Heart right ventricle (tissue), 16 donors: ENCODE results near the gene SFXN5. TPM values are rescaled to one million over a fixed set of nuclear protein-coding genes. Genes with fewer than 3 reads are reported as not detected.

ENCODE experiments used
- ATAC-seq, 8 donors: fragments of 200-7000 bp; cut with Tn5 transposase; one replicate each; pipeline ENCODE4 v1.9.1; 2020; ENCODE audit warnings: mild to moderate bottlenecking in 8 of 8, moderate library complexity in 8 of 8, moderate number of reproducible peaks in 1 of 8
- DNase-seq, 2 donors: peaks; one replicate each; pipeline ENCODE4 v3.0.0-alpha.2; 2020
- H3K27ac ChIP-seq, 10 donors: fragments of 200-600 bp; sonication (generic) in 2 of 10; one replicate each; pipeline versions ENCODE4 v1.5.0 to v1.8.0; 2020 to 2022; ENCODE audit warnings: mild to moderate bottlenecking in 3 of 10
- H3K27me3 ChIP-seq, 7 donors: fragments of 200-600 bp; one replicate each; pipeline ENCODE4 v1.8.0; 2021 to 2022; ENCODE audit warnings: mild to moderate bottlenecking in 2 of 7
- H3K36me3 ChIP-seq, 9 donors: fragments of 200-600 bp; sonication (generic) in 1 of 9; one replicate each; pipeline versions ENCODE4 v1.5.0 to v1.8.0; 2020 to 2022; ENCODE audit warnings: mild to moderate bottlenecking in 2 of 9
- H3K4me1 ChIP-seq, 9 donors: fragments of 200-600 bp; sonication (generic) in 1 of 9; one replicate each; pipeline versions ENCODE4 v1.5.0 to v1.8.0; 2020 to 2022; ENCODE audit warnings: mild to moderate bottlenecking in 4 of 9
- H3K4me3 ChIP-seq, 10 donors: fragments of 200-600 bp; sonication (generic) in 2 of 10; one replicate each; pipeline versions ENCODE4 v1.5.0 to v1.8.0; 2020 to 2022; ENCODE audit warnings: mild to moderate bottlenecking in 7 of 10, moderate library complexity in 2 of 10
- H3K9me3 ChIP-seq, 11 donors: fragments of 200-600 bp in 10 of 11; sonication (generic) in 2 of 11; one replicate each; pipeline versions ENCODE4 v1.5.0 to v1.8.0; 2013 to 2022; ENCODE audit warnings: mild to moderate bottlenecking in 2 of 11, control low read depth in 1 of 11, moderate library complexity in 1 of 11
- WGBS, 2 donors: extraction: QIAGEN DNeasy Blood & Tissue Kit; methylation state at CpG; one replicate each; pipeline ENCODE4 v1.1.7; 2013; ENCODE audit warnings: inconsistent platforms in 1 of 2; 5-methylcytosine and 5-hydroxymethylcytosine counted together
- intact Hi-C, 10 donors: fragments of 100-400 bp; cut with DNase I; formaldehyde crosslinking; loops; one replicate each; pipeline versions ENCODE4 v1.11.1 to v1.14.2; 2022
- polyA plus RNA-seq, 2 donors: library from polyadenylated mRNA; stranded (reverse); fragments of 200-250 nt; gene quantifications; one replicate each; pipeline ENCODE4 v1.2.3, GENCODE V29; 2013
- total RNA-seq, 10 donors: library from RNA; stranded (reverse); fragmentation: NEBNext Ultra II Directional in 3 of 10; extraction: Animal tissue kit (Norgen Biotek cat#: 25700) in 3 of 10; gene quantifications; one replicate each; pipeline versions ENCODE4 v1.2.1 to v1.2.4, GENCODE V29; 2021 to 2023
- TF ChIP-seq, protein P1 (sequence below), 9 donors: fragments of 200-600 bp; sonication (generic) in 2 of 9; IDR thresholded peaks; one replicate each; pipeline versions ENCODE4 v1.5.0 to v1.8.0; 2021 to 2022; ENCODE audit warnings: antibody characterized with exemption in 9 of 9, mild to moderate bottlenecking in 5 of 9, moderate library complexity in 1 of 9
- donor health status: Arrhythmogenic right ventricular cardiomyopathy.
- donor health status: ischemic (EF 13 %, LVEDD 7.1; RV severe dilation, severe dysfunction).
- donor health status: healthy with polysubstance abuse.
- donor health status: DM: no; HTN: yes; CAD: no.
- donor health status: DM: no; HTN: no; CAD: no.
- donor health status: ischemic (EF 25% LVEDD 6.9; RV normal size, moderate dysfunction).
- donor health status: ischemic (EF 25% LVEDD 5.7; RV mildly dilated, moderate dysfunction).
- donor health status: healthy.
- donor health status: DM: yes; HTN: yes; CAD: no.
- donor health status: Ischemic cardiomyopathy.
- donor health status: ischemic (EF 35%, LVEDD 5.7; RV mildly dilated, moderate dysfunction).
- donor health status: nonischemic (EF 11% LVEDD 7.7; RV severe dilation, severe dysfunction).
- donor health status: DM: yes; HTN: yes; CAD: no.
- donor health status: PGD.
- donor health status: ischemic (EF 29% LVEDD 5.4; RV normal size, mild dysfunction).
- donor health status: nonischemic (EF 23%, LVEDD 6.1; RV moderate dilation, normal function).

The SFXN5 gene
- total and polyA plus RNA-seq, 12 donors, result 4.4 to 11.8 (median 9.7) TPM

DNA sequence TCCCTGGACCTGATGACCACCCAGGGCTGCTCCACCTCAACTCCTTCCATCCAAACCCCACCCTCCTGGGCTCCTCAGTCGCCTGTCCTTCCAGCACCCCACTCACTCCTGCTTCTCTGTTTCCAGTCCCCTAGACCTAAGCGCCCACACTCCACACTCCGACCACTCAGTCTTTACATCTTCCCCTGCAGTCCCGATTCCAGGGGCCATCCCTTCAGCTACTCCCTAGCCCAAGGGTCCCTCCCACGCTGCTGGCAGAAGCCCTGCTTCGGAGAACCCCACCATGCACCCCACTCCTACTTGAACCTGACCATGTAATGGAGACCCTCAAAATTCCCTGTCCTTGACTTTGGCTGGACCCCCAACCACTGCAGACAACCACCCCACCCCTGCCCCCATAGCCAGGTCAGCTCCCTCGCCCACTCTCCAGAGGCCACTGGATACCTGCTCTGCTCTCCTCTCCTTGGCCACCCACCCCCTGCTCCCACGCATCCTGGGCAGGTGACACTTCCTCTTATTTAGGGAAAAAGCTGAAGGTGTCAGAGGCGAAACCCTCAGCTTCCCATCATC lies 126.0 kb downstream of the SFXN5 start:
- H3K27me3 ChIP-seq, result no peaks in the 10 kb centered on the region
- 94 to 97% methylated on average over 9 of the region's 9 CpGs for WGBS, 2 donors
- ATAC-seq, result no peak
- H3K36me3 ChIP-seq, result peaks cover 0 to 23% (median 0%) of the 10 kb centered on the region in 9 donors
- no peaks in the 10 kb centered on the region for H3K4me1 ChIP-seq
- intact Hi-C loops, result no loop called here
- no peak overlapping the region for H3K27ac ChIP-seq
- no peaks in the 10 kb centered on the region for H3K9me3 ChIP-seq
- no peak overlapping the region for H3K4me3 ChIP-seq
- TF ChIP-seq, protein P1, sequence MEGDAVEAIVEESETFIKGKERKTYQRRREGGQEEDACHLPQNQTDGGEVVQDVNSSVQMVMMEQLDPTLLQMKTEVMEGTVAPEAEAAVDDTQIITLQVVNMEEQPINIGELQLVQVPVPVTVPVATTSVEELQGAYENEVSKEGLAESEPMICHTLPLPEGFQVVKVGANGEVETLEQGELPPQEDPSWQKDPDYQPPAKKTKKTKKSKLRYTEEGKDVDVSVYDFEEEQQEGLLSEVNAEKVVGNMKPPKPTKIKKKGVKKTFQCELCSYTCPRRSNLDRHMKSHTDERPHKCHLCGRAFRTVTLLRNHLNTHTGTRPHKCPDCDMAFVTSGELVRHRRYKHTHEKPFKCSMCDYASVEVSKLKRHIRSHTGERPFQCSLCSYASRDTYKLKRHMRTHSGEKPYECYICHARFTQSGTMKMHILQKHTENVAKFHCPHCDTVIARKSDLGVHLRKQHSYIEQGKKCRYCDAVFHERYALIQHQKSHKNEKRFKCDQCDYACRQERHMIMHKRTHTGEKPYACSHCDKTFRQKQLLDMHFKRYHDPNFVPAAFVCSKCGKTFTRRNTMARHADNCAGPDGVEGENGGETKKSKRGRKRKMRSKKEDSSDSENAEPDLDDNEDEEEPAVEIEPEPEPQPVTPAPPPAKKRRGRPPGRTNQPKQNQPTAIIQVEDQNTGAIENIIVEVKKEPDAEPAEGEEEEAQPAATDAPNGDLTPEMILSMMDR (IDR thresholded peaks at IDR 0.05), result no peak
- no peak for DNase-seq

DNA sequence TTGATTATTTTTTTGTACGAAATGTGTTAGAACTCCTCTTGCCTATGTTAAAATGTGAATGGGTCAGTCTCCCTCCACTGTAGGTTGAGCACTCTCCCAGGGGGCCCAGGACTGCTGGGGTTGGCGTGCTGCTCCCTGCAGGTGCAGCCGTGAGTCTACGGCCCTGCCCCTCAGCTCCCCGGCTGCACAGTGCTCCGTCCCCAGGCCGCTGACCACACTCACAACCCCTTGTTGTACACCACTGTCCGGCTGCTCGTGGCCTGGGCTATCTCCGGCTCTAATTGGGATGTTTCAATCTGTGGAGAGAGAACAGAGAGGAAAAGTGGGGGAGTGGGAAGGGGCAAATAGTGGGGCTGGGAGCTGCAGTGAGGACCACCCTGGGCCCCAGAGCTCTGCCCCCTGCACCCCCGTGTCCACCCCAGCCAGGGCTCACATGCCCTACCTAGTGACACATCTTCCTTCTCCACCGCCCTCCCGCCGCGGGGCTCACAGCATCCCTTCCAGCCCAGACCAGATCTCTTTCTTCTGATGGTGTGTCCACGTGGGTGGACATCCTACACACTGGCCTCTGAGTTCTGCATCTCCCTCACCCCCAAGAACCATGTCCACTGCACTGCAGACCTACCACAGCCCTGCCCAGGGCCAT lies 126.6 kb downstream of the SFXN5 start:
- Histone ChIP-seq H3K4me1 (no peaks in the 10 kb centered on the region), H3K4me3 (no peak overlapping the region), H3K27me3 (no peaks in the 10 kb centered on the region), H3K36me3 (peaks cover 0 to 23% (median 0%) of the 10 kb centered on the region in 9 donors), H3K9me3 (no peaks in the 10 kb centered on the region), H3K27ac (no peak overlapping the region)
- WGBS, 2 donors, result 95 to 96% methylated on average over 16 of the region's 16 CpGs
- no peak for ATAC-seq
- no peak for DNase-seq
- intact Hi-C loops, result no loop called here
- TF ChIP-seq, protein P1 (IDR thresholded peaks at IDR 0.05), result no peak

DNA sequence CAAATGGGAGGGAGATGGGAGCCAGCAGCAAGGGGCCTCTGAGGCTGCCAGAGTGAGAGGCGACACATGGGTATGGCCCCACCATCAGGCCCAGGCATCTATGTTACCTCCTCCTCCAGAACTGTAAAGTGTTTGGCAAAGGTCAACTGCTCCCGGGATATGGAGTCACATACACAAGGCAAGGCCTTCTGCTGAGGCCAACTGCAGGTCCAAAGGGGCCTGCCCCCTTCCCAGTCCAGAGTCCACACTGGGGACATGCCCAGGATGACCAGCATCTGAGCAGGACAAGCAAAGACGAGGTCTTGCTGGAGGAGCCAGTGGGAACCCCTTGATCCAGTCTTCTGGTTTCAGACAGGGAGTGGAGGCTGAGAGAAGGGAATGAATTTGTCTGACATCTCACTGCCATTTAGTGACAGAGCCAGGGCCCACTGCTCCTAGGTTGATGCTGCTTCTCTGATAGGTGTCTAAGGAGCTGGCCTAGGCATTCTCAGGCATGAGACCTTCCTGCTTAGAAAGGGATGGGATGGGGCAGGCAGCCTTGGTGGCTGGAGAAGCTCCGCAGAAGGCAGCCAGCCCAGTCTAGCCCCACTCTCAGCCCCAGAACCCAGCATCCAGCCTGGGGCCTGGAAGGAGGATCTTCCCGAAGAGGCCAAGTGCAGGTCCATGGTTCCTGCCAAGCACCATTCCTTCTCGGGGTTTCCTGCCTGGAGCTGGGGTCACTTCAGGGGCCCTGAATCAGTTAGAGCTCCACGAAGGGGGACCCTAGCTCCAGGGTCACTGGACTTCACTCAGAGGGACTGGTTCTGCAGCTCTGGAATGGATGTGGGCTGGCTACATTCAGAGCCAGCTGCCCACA lies 127.7 kb downstream of the SFXN5 start:
- TF ChIP-seq, protein P1 (IDR thresholded peaks at IDR 0.05), result no peak
- 80 to 96% methylated on average over 7 of the region's 7 CpGs for WGBS, 2 donors
- intact Hi-C loops, result no loop called here
- H3K4me3 ChIP-seq, result no peak overlapping the region
- H3K9me3 ChIP-seq, result no peaks in the 10 kb centered on the region
- no peaks in the 10 kb centered on the region for H3K27me3 ChIP-seq
- no peak overlapping the region for H3K27ac ChIP-seq
- ATAC-seq, result no peak
- peaks cover 0 to 23% (median 0%) of the 10 kb centered on the region in 9 donors for H3K36me3 ChIP-seq
- no peak for DNase-seq
- no peaks in the 10 kb centered on the region for H3K4me1 ChIP-seq

DNA sequence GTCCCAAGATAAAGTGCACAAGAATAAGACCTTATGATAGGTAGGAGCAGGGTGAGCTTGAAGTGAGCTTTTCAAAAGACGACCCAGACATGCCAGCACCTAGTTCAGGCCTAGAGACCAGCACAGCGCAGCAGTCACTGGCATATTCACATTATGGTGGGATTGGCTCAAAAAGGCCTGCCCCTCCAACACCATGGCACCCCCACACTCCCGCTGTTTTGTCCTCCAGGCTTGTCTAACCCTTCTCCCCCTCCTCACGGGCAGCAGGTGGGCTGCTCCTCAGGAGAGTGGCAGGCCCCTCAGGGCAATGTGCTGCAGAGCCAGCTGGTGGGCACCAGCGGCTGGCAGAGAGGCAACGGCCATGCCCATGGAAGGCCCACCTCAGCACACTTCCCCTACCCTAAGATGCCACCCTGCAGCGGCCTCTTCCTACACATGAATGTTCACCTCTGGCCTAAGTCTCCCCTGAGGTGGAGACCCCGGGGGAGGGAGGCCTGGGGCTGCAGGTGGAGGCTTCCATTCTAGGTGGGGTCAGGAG lies 128.6 kb downstream of the SFXN5 start:
- TF ChIP-seq, protein P1 (IDR thresholded peaks at IDR 0.05), result no peak
- DNase-seq (no peak), ATAC-seq (no peak)
- H3K27ac ChIP-seq, result no peak overlapping the region
- H3K9me3 ChIP-seq, result no peaks in the 10 kb centered on the region
- H3K36me3 ChIP-seq, result peaks cover 0 to 23% (median 0%) of the 10 kb centered on the region in 9 donors
- no peaks in the 10 kb centered on the region for H3K27me3 ChIP-seq
- H3K4me3 ChIP-seq, result no peak overlapping the region
- no peaks in the 10 kb centered on the region for H3K4me1 ChIP-seq
- intact Hi-C loops, result no loop called here
- 95 to 97% methylated on average over 8 of the region's 8 CpGs for WGBS, 2 donors
